Endothelial cell (in vitro differentiated cells): Measurements from ENCODE around the gene KANK2. TPM values are rescaled to one million over a fixed set of nuclear protein-coding genes. Genes with fewer than 3 reads are reported as not detected.

Experiments used
- DNase-seq: peaks from one replicate; pipeline ENCODE4 v3.0.0; 2021; ENCODE audit warnings: low spot score
- H3K27ac Mint-ChIP-seq: one replicate; pipeline ENCODE4 v1.8.0; 2021; ENCODE audit warnings: mixed read lengths, inconsistent platforms; ENCODE audit not compliant: unreplicated experiment
- H3K27me3 Mint-ChIP-seq: one replicate; pipeline ENCODE4 v1.8.0; 2021; ENCODE audit warnings: mild to moderate bottlenecking, moderate library complexity, mixed read lengths, inconsistent platforms; ENCODE audit not compliant: unreplicated experiment
- H3K36me3 Mint-ChIP-seq: one replicate; pipeline ENCODE4 v1.8.0; 2021; ENCODE audit warnings: mild to moderate bottlenecking, low read depth, mixed read lengths, inconsistent platforms; ENCODE audit not compliant: unreplicated experiment
- H3K4me1 Mint-ChIP-seq: one replicate; pipeline ENCODE4 v1.8.0; 2021; ENCODE audit warnings: mild to moderate bottlenecking, mixed read lengths, inconsistent platforms; ENCODE audit not compliant: unreplicated experiment
- H3K4me3 Mint-ChIP-seq: one replicate; pipeline ENCODE4 v1.8.0; 2021; ENCODE audit warnings: mild to moderate bottlenecking, mixed read lengths, inconsistent platforms; ENCODE audit not compliant: unreplicated experiment
- H3K9me3 Mint-ChIP-seq: one replicate; pipeline ENCODE4 v1.8.0; 2021; ENCODE audit warnings: mixed read lengths, inconsistent platforms; ENCODE audit not compliant: unreplicated experiment
- total RNA-seq: library from RNA; stranded (reverse); fragmentation: NEBNext Ultra II Directional; extraction: Animal tissue kit (Norgen Biotek cat#: 25700); gene quantifications from one replicate; pipeline ENCODE4 v1.2.1, GENCODE V29; 2021; ENCODE audit not compliant: unreplicated experiment
- TF ChIP-seq, protein P1 (sequence below): fragments of 200-600 bp; sonication (generic); IDR thresholded peaks from one replicate; pipeline ENCODE4 v1.5.0; 2021; ENCODE audit warnings: antibody characterized with exemption; ENCODE audit not compliant: unreplicated experiment

KANK2 gene
- total RNA-seq, 1 donor from 2014 or later, result 103 TPM

- Mint-ChIP-seq H3K9me3 (no peaks in the 10 kb centered on the region), H3K4me1 (no peaks in the 10 kb centered on the region), H3K4me3 (no peak overlapping the region), H3K27ac (no peak overlapping the region), H3K36me3 (peaks cover 47% of the 10 kb centered on the region), H3K27me3 (peaks cover 4% of the 10 kb centered on the region)
- DNase-seq, result no peak
- TF ChIP-seq, protein P1, sequence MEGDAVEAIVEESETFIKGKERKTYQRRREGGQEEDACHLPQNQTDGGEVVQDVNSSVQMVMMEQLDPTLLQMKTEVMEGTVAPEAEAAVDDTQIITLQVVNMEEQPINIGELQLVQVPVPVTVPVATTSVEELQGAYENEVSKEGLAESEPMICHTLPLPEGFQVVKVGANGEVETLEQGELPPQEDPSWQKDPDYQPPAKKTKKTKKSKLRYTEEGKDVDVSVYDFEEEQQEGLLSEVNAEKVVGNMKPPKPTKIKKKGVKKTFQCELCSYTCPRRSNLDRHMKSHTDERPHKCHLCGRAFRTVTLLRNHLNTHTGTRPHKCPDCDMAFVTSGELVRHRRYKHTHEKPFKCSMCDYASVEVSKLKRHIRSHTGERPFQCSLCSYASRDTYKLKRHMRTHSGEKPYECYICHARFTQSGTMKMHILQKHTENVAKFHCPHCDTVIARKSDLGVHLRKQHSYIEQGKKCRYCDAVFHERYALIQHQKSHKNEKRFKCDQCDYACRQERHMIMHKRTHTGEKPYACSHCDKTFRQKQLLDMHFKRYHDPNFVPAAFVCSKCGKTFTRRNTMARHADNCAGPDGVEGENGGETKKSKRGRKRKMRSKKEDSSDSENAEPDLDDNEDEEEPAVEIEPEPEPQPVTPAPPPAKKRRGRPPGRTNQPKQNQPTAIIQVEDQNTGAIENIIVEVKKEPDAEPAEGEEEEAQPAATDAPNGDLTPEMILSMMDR, result no peak
Measured at GRCh38 chr19:11172576-11172975, 24.8 kb downstream of the KANK2 start.

GRCh38 chr19:11171144-11171543 lies 26.2 kb downstream of the KANK2 start:
- Mint-ChIP-seq H3K4me1 (no peaks in the 10 kb centered on the region), H3K4me3 (no peak overlapping the region), H3K9me3 (no peaks in the 10 kb centered on the region), H3K27ac (no peak overlapping the region), H3K27me3 (peaks cover 7% of the 10 kb centered on the region), H3K36me3 (peaks cover 45% of the 10 kb centered on the region)
- TF ChIP-seq, protein P1, result no peak
- DNase-seq, result no peak

- Mint-ChIP-seq H3K4me3 (no peak overlapping the region), H3K27ac (no peak overlapping the region), H3K27me3 (peaks cover 10% of the 10 kb centered on the region), H3K4me1 (no peaks in the 10 kb centered on the region), H3K9me3 (no peaks in the 10 kb centered on the region), H3K36me3 (peaks cover 43% of the 10 kb centered on the region)
- TF ChIP-seq, protein P1, result no peak
- DNase-seq, result no peak
Measured at GRCh38 chr19:11169896-11170678, 27.3 kb downstream of the KANK2 start.

DNA sequence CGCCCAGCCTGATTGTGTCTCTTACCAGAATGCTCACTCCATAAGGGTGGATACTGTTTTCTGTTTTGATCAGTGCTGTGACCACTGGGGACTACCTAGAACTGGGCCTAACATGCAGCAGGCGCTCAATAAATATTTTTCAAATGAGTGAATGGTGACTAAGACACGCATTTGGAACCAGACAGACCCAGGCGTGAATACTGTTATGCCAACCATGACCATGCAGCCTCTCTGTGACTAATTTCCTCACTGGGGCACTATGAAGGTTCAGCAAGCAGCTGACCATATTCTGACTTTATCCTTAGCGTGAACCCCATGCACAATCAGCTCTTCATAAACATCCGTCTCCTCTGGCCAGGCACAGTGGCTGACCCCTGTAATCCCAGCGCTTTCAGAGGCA lies 28.8 kb downstream of the KANK2 start:
- DNase-seq, result no peak
- peak overlapping the region; percentile 58 for H3K4me3 Mint-ChIP-seq
- no peak overlapping the region for H3K27ac Mint-ChIP-seq
- TF ChIP-seq, protein P1, result no peak
- peaks cover 48% of the 10 kb centered on the region for H3K36me3 Mint-ChIP-seq
- no peaks in the 10 kb centered on the region for H3K4me1 Mint-ChIP-seq
- H3K9me3 Mint-ChIP-seq, result no peaks in the 10 kb centered on the region
- H3K27me3 Mint-ChIP-seq, result peaks cover 19% of the 10 kb centered on the region

GRCh38 chr19:11166281-11167142 lies 30.8 kb downstream of the KANK2 start:
- TF ChIP-seq, protein P1, result no peak
- Mint-ChIP-seq H3K4me3 (peak overlapping the region; percentile 70), H3K27ac (no peak overlapping the region), H3K36me3 (peaks cover 41% of the 10 kb centered on the region), H3K27me3 (peaks cover 21% of the 10 kb centered on the region), H3K9me3 (no peaks in the 10 kb centered on the region), H3K4me1 (no peaks in the 10 kb centered on the region)
- no peak for DNase-seq
